ENCODE results near the gene IQSEC2.

Gene IQSEC2

GRCh38 chrX:53272808-53273337 lies 8.5 kb downstream of the IQSEC2 start:
- no peak for TF ChIP-seq CTCF (conservative IDR thresholded peaks at IDR 0.05; ENCODE audit: low read depth)
- DNase-seq (ENCODE audit: low spot score), result no peak
- no peak overlapping the region for H3K27ac ChIP-seq
- ChIA-PET POLR2A (ENCODE audit: low non-redundant PET) (no interaction called here), CTCF (no interaction called here)

- no peak for TF ChIP-seq CTCF (conservative IDR thresholded peaks at IDR 0.05; ENCODE audit: low read depth)
- POLR2A ChIA-PET (ENCODE audit: low non-redundant PET), result no interaction called here
Measured at GRCh38 chrX:53269536-53270107, 11.8 kb downstream of the IQSEC2 start.

GRCh38 chrX:53268173-53268572 lies 13.2 kb downstream of the IQSEC2 start:
- peak; percentile 48 for DNase-seq (ENCODE audit: low spot score)
- TF ChIP-seq CTCF (conservative IDR thresholded peaks at IDR 0.05; ENCODE audit: low read depth), result no peak
- CTCF ChIA-PET, result no interaction called here
- peak overlapping the region; percentile 89 for H3K27ac ChIP-seq
- POLR2A ChIA-PET (ENCODE audit: low non-redundant PET), result no interaction called here

More at GRCh38 chrX:53269536-53270107, 11.8 kb downstream of the IQSEC2 start:
- CTCF ChIA-PET, result no interaction called here
- DNase-seq (ENCODE audit: low spot score), result no peak
- no peak overlapping the region for H3K27ac ChIP-seq

- ChIA-PET POLR2A (ENCODE audit: low non-redundant PET) (no interaction called here), CTCF (no interaction called here)
Measured at GRCh38 chrX:53266914-53267313, 14.5 kb downstream of the IQSEC2 start.

GRCh38 chrX:53265771-53266574 lies 15.4 kb downstream of the IQSEC2 start:
- peak overlapping the region; percentile 89 for H3K27ac ChIP-seq
- TF ChIP-seq CTCF (conservative IDR thresholded peaks at IDR 0.05; ENCODE audit: low read depth), result no peak
- DNase-seq (ENCODE audit: low spot score), result no peak
- CTCF ChIA-PET, result no interaction called here
- POLR2A ChIA-PET (ENCODE audit: low non-redundant PET), result no interaction called here

More at GRCh38 chrX:53266914-53267313, 14.5 kb downstream of the IQSEC2 start:
- peak overlapping the region; percentile 89 for H3K27ac ChIP-seq
- no peak for DNase-seq (ENCODE audit: low spot score)
- no peak for TF ChIP-seq CTCF (conservative IDR thresholded peaks at IDR 0.05; ENCODE audit: low read depth)

- peak overlapping the region; percentile 66 for H3K27ac ChIP-seq
- peak; percentile 53 for DNase-seq (ENCODE audit: low spot score)
- ChIA-PET POLR2A (ENCODE audit: low non-redundant PET) (no interaction called here), CTCF (interaction anchor here (0.6 kb wide), 1 partner anchor 179 kb away, joined by 3 read pairs; no protein-coding TSS in a partner anchor)
- no peak for TF ChIP-seq CTCF (conservative IDR thresholded peaks at IDR 0.05; ENCODE audit: low read depth)
Measured at GRCh38 chrX:53263597-53264094, 17.7 kb downstream of the IQSEC2 start.

All from RWPE1 (cell line).